Measurements from ENCODE around the gene IL10.
"Not testable (repeated sequence)": the region's sequence is repeated elsewhere in the genome, so short reads cannot be mapped to it uniquely, and the experiment has no call there.

IL10 gene

DNA sequence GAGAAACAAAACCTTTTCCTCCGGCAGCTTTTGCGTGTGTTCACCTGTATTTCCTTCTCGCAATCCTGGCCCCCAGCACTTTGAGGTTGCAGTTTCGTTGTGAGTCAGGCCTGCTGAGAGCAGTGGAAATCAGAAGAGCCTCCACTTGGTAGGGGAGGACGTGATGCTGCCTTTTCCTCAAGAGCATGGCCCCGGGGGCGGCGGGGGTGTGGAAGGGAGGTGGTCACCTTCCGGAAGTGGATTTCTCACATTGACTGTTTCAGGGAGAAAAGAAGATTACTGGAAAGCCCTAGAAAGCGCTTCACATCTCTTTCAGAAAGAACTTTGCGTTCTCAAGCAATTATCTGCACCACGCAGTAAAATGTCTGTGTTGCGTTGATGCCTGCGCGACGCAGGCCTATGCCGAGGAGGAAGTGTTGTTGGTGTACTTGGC is 12.2 kb upstream of the IL10 start:
- no peak for DNase-seq (ENCODE audit: low read depth in 1 of 2, low spot score in 1 of 2)
- no peaks in the 10 kb centered on the region for H3K27me3 ChIP-seq (ENCODE audit: insufficient read depth, poor library complexity, severe bottlenecking)
- no peak for TF ChIP-seq SPI1 (IDR thresholded peaks at IDR 0.05; ENCODE audit: borderline replicate concordance, low read depth)
- H3K27ac ChIP-seq (replicated peaks), result no peak overlapping the region
- no peak overlapping the region for H3K4me3 ChIP-seq (replicated peaks; ENCODE audit: insufficient read depth, low read length)

DNA sequence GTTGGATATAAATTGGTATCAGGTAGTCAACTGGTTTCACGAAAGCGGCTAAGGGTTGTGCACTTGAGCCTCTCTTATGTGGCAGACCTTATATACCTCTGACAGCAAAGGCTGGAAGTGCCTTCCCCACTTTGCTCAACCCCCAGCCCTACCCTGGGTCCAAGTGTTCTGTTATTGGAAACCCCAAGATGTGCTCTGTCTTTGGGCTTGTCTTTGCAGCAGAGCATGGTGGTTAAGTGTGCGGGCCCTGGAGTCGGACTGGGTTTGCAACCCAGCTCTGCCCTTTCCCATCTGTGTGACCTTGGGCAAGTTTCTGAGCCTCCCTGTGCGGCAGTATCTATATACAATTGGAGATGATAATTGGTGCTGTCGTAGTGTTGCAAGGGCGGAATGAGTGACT is 11.2 kb upstream of the IL10 start:
- no peak overlapping the region for H3K4me3 ChIP-seq (replicated peaks; ENCODE audit: insufficient read depth, low read length)

DNA sequence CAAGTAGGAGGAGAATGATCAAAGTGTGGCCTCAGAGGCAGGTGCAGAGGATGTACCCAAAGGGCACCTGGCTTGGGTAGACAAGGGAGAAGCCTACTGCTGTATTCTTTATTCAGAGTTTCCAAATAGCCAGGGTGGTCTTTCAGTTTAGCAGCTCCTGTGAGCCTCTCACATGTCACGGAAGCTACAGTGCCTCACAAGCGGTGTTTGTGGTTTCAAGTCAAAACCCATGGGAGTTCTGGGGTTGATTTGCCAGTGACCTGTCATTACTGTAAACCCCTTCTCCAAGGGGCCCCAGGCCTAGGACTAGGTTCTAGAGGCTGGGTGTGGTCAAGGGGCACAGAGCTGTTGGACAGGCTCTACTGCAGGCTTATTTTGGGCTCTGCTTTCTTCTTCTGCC is 10.2 kb upstream of the IL10 start:
- DNase-seq (ENCODE audit: low read depth in 1 of 2, low spot score in 1 of 2), result peak in 1 of 2 experiments; percentile 38
- H3K27ac ChIP-seq (replicated peaks), result no peak overlapping the region
- H3K27me3 ChIP-seq (ENCODE audit: insufficient read depth, poor library complexity, severe bottlenecking), result no peaks in the 10 kb centered on the region
- TF ChIP-seq GABPA (IDR thresholded peaks at IDR 0.05; ENCODE audit: low read depth) (no peak), SPI1 (IDR thresholded peaks at IDR 0.05; ENCODE audit: borderline replicate concordance, low read depth) (no peak), POLR2AphosphoS5 (IDR thresholded peaks at IDR 0.05; ENCODE audit: low read depth) (no peak)
- TF ChIP-seq, protein P1, sequence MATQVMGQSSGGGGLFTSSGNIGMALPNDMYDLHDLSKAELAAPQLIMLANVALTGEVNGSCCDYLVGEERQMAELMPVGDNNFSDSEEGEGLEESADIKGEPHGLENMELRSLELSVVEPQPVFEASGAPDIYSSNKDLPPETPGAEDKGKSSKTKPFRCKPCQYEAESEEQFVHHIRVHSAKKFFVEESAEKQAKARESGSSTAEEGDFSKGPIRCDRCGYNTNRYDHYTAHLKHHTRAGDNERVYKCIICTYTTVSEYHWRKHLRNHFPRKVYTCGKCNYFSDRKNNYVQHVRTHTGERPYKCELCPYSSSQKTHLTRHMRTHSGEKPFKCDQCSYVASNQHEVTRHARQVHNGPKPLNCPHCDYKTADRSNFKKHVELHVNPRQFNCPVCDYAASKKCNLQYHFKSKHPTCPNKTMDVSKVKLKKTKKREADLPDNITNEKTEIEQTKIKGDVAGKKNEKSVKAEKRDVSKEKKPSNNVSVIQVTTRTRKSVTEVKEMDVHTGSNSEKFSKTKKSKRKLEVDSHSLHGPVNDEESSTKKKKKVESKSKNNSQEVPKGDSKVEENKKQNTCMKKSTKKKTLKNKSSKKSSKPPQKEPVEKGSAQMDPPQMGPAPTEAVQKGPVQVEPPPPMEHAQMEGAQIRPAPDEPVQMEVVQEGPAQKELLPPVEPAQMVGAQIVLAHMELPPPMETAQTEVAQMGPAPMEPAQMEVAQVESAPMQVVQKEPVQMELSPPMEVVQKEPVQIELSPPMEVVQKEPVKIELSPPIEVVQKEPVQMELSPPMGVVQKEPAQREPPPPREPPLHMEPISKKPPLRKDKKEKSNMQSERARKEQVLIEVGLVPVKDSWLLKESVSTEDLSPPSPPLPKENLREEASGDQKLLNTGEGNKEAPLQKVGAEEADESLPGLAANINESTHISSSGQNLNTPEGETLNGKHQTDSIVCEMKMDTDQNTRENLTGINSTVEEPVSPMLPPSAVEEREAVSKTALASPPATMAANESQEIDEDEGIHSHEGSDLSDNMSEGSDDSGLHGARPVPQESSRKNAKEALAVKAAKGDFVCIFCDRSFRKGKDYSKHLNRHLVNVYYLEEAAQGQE (IDR thresholded peaks at IDR 0.05; ENCODE audit: insufficient replicate concordance, low read depth), result no peak
- TF ChIP-seq, protein P2, sequence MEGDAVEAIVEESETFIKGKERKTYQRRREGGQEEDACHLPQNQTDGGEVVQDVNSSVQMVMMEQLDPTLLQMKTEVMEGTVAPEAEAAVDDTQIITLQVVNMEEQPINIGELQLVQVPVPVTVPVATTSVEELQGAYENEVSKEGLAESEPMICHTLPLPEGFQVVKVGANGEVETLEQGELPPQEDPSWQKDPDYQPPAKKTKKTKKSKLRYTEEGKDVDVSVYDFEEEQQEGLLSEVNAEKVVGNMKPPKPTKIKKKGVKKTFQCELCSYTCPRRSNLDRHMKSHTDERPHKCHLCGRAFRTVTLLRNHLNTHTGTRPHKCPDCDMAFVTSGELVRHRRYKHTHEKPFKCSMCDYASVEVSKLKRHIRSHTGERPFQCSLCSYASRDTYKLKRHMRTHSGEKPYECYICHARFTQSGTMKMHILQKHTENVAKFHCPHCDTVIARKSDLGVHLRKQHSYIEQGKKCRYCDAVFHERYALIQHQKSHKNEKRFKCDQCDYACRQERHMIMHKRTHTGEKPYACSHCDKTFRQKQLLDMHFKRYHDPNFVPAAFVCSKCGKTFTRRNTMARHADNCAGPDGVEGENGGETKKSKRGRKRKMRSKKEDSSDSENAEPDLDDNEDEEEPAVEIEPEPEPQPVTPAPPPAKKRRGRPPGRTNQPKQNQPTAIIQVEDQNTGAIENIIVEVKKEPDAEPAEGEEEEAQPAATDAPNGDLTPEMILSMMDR (IDR thresholded peaks at IDR 0.05; ENCODE audit: insufficient read depth, low read length), result no peak
- H3K4me3 ChIP-seq (replicated peaks; ENCODE audit: insufficient read depth, low read length), result no peak overlapping the region

More for the DNA sequence above, 11.2 kb upstream of the IL10 start:
- TF ChIP-seq, protein P2 (IDR thresholded peaks at IDR 0.05; ENCODE audit: insufficient read depth, low read length), result no peak
- TF ChIP-seq POLR2AphosphoS5 (IDR thresholded peaks at IDR 0.05; ENCODE audit: low read depth), result no peak
- no peak for TF ChIP-seq GABPA (IDR thresholded peaks at IDR 0.05; ENCODE audit: low read depth)
- TF ChIP-seq, protein P1 (IDR thresholded peaks at IDR 0.05; ENCODE audit: insufficient replicate concordance, low read depth), result no peak
- TF ChIP-seq SPI1 (IDR thresholded peaks at IDR 0.05; ENCODE audit: borderline replicate concordance, low read depth), result no peak
- no peak overlapping the region for H3K27ac ChIP-seq (replicated peaks)
- H3K27me3 ChIP-seq (ENCODE audit: insufficient read depth, poor library complexity, severe bottlenecking), result no peaks in the 10 kb centered on the region
- no peak for DNase-seq (ENCODE audit: low read depth in 1 of 2, low spot score in 1 of 2)

DNA sequence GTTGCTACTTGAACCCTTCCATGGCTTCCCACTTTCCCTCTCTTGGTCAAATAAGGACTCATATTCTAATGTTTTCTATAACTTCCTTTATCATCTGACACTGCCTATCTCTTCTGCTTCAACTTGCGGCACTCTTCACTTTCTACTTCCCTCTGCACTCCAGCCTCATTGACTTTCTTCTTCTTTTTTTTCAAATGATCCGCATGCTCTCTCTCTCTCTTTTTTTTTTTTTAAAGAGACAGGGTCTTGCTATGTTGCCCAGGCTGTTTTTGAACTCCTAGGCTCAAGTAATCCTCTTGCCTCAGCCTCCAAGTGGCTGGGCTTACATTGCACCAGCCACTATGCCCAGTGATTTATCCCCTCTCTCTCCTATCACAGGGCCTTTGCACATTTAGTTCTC is 7.3 kb upstream of the IL10 start:
- DNase-seq (ENCODE audit: low read depth in 1 of 2, low spot score in 1 of 2), result peak in 1 of 2 experiments; percentile 51
- TF ChIP-seq, protein P2 (IDR thresholded peaks at IDR 0.05; ENCODE audit: insufficient read depth, low read length), result no peak
- TF ChIP-seq POLR2AphosphoS5 (IDR thresholded peaks at IDR 0.05; ENCODE audit: low read depth) (no peak), SPI1 (IDR thresholded peaks at IDR 0.05; ENCODE audit: borderline replicate concordance, low read depth) (no peak), GABPA (IDR thresholded peaks at IDR 0.05; ENCODE audit: low read depth) (no peak)
- TF ChIP-seq, protein P1 (IDR thresholded peaks at IDR 0.05; ENCODE audit: insufficient replicate concordance, low read depth), result no peak
- H3K27me3 ChIP-seq (ENCODE audit: insufficient read depth, poor library complexity, severe bottlenecking), result no peaks in the 10 kb centered on the region
- H3K4me3 ChIP-seq (replicated peaks; ENCODE audit: insufficient read depth, low read length), result no peak overlapping the region
- H3K27ac ChIP-seq (replicated peaks), result no peak overlapping the region; the same call in 1 of the 2 replicates

DNA sequence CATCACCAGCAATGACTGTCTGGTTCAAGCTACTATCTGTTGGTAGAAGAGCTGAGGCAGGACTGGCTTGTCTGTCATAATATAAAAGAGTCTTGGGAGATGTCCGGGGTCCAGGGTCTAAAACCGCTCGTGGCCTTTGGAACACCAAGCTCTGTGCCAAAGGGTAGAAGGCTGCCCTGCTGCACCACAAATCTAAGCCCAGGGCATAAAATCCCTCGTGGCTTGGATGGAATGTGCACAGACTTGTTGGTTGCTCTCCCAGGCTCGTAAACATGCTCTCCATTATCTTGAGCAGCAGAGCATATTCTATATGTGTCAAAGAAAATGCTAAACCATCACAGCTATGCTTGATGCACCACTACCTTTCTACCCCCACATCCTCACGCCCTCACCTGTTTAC is 6.6 kb upstream of the IL10 start:
- not testable (repeated sequence) for H3K27ac ChIP-seq (replicated peaks); H3K4me3 ChIP-seq (replicated peaks; ENCODE audit: insufficient read depth, low read length); DNase-seq (ENCODE audit: low read depth in 1 of 2, low spot score in 1 of 2)

More for the DNA sequence above, 6.6 kb upstream of the IL10 start:
- not testable (repeated sequence) for H3K27me3 ChIP-seq (ENCODE audit: insufficient read depth, poor library complexity, severe bottlenecking)

Data from HL-60 (cell line).